Measurements from ENCODE around the gene LXN. TPM values are rescaled to one million over a fixed set of nuclear protein-coding genes. Genes with fewer than 3 reads are reported as not detected.
"Not testable (repeated sequence)": the region's sequence is repeated elsewhere in the genome, so short reads cannot be mapped to it uniquely, and the experiment has no call there.

The LXN gene
- total RNA-seq, 2 donors from 2014 or later: 8.8 to 10.0 TPM

DNA sequence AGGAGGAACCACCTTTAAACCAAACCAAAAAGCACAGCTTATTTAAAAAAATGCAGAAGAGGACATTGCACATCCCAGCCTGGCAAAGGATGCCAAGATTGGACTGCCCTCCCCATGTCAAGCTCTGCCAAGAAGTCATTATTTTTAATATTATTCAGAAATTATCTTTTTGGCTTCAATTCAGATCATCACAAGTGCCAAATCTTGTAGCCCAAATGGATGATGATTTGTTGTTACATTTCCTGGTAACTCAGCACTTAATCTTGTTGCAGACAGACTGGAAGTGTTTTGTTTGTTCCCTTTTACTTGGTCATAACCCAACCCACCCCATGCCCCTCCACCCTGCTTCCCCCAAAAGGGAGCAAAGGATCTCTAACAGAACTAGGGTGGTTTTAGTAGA lies 28.1 kb upstream of the LXN start:
- no peaks in the 10 kb centered on the region for H3K36me3 Mint-ChIP-seq (ENCODE audit: low read depth)
- DNase-seq: no peak
- Histone ChIP-seq H3K36me3 (ENCODE audit: control insufficient read depth, insufficient read depth, low read length) (peaks cover 6% of the 10 kb centered on the region), H3K9ac (ENCODE audit: extremely low read depth, low read length, poor library complexity, severe bottlenecking) (no peak overlapping the region), H3K27ac (ENCODE audit: low read depth, low read length) (no peak overlapping the region), H3K9me3 (ENCODE audit: control insufficient read depth, low read length) (no peaks in the 10 kb centered on the region), H3K27me3 (ENCODE audit: control insufficient read depth, insufficient read depth, low read length, poor library complexity, severe bottlenecking) (no peaks in the 10 kb centered on the region), H3K4me1 (ENCODE audit: control insufficient read depth, insufficient read depth, low read length) (no peaks in the 10 kb centered on the region), H3K4me3 (ENCODE audit: low read length) (no peak overlapping the region)
- no peak overlapping the region for H3K4me3 Mint-ChIP-seq
- no peak overlapping the region for H3K27ac Mint-ChIP-seq
- no peaks in the 10 kb centered on the region for H3K27me3 Mint-ChIP-seq (ENCODE audit: insufficient read depth)
- H3K4me1 Mint-ChIP-seq: no peaks in the 10 kb centered on the region
- H3K9me3 Mint-ChIP-seq: no peaks in the 10 kb centered on the region
- TF ChIP-seq, protein P1, sequence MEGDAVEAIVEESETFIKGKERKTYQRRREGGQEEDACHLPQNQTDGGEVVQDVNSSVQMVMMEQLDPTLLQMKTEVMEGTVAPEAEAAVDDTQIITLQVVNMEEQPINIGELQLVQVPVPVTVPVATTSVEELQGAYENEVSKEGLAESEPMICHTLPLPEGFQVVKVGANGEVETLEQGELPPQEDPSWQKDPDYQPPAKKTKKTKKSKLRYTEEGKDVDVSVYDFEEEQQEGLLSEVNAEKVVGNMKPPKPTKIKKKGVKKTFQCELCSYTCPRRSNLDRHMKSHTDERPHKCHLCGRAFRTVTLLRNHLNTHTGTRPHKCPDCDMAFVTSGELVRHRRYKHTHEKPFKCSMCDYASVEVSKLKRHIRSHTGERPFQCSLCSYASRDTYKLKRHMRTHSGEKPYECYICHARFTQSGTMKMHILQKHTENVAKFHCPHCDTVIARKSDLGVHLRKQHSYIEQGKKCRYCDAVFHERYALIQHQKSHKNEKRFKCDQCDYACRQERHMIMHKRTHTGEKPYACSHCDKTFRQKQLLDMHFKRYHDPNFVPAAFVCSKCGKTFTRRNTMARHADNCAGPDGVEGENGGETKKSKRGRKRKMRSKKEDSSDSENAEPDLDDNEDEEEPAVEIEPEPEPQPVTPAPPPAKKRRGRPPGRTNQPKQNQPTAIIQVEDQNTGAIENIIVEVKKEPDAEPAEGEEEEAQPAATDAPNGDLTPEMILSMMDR (conservative IDR thresholded peaks at IDR 0.05): no peak

DNA sequence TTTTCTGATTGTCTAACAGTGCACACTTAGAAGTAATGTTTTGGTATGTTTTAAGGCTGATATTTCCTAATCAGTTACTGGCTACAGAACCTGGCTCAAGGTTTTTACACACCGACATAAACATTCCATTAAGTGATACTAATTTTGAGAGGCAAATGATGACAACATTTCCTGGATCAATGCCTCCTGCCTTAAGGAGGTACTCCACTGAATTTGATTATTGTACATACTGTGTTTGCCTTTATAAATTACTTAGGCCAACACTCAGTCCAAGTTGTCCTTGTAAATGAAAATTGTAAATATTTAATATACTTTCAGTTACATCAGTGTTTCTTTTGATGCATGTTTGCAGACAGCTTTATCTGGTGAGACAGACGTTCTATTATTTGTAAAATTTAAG lies 24.2 kb upstream of the LXN start:
- no peak overlapping the region for H3K27ac Mint-ChIP-seq
- no peak overlapping the region for H3K4me3 ChIP-seq (ENCODE audit: low read length)
- H3K4me3 Mint-ChIP-seq: no peak overlapping the region
- TF ChIP-seq, protein P1 (conservative IDR thresholded peaks at IDR 0.05): no peak
- no peak overlapping the region for H3K27ac ChIP-seq (ENCODE audit: low read depth, low read length)
- no peaks in the 10 kb centered on the region for H3K4me1 ChIP-seq (ENCODE audit: control insufficient read depth, insufficient read depth, low read length)
- no peak overlapping the region for H3K9ac ChIP-seq (ENCODE audit: extremely low read depth, low read length, poor library complexity, severe bottlenecking)
- no peaks in the 10 kb centered on the region for H3K4me1 Mint-ChIP-seq
- H3K27me3 Mint-ChIP-seq (ENCODE audit: insufficient read depth): no peaks in the 10 kb centered on the region
- peaks cover 27% of the 10 kb centered on the region for H3K36me3 ChIP-seq (ENCODE audit: control insufficient read depth, insufficient read depth, low read length)
- DNase-seq: no peak
- 100% methylated on average over 1 of the region's 2 CpGs; no CpG with 5 or more reads in 1 of the 2 experiments for WGBS, 2 experiments (ENCODE audit: insufficient coverage in 1 of 2, insufficient read length in 1 of 2)
- peaks cover 22% of the 10 kb centered on the region for H3K36me3 Mint-ChIP-seq (ENCODE audit: low read depth)
- no peaks in the 10 kb centered on the region for H3K9me3 ChIP-seq (ENCODE audit: control insufficient read depth, low read length)
- no peaks in the 10 kb centered on the region for H3K9me3 Mint-ChIP-seq
- H3K27me3 ChIP-seq (ENCODE audit: control insufficient read depth, insufficient read depth, low read length, poor library complexity, severe bottlenecking): no peaks in the 10 kb centered on the region

DNA sequence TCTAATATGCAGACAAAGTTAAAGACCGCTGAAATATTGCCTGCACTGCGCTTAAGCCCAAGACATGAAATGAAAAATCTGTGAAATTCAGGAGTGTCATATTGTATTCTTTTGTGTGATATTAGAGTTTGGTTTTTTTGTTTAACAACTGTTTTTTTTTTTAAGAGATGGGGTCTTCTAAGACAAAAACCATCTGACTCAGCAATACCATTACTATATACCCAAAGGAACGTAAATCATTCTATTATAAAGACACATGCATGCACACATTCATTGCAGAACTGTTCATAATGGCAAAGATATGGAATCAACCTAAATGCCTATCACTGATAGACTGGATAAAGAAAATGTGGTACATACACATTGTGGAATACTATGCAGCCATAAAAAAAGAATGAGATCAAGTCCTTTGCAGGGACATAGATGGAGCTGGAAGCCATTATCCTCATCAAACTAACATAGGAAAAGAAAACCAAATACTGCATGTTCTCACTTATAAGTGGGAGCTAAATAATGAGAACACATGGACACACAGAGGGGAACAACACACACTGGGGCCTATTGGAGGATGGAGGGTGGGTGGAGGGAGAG lies 21.5 kb upstream of the LXN start:
- peaks cover 30% of the 10 kb centered on the region for H3K36me3 Mint-ChIP-seq (ENCODE audit: low read depth)
- not testable (repeated sequence) for H3K4me1 Mint-ChIP-seq; H3K4me3 Mint-ChIP-seq; DNase-seq; H3K27me3 ChIP-seq (ENCODE audit: control insufficient read depth, insufficient read depth, low read length, poor library complexity, severe bottlenecking); H3K27ac ChIP-seq (ENCODE audit: low read depth, low read length); H3K4me1 ChIP-seq (ENCODE audit: control insufficient read depth, insufficient read depth, low read length); H3K27me3 Mint-ChIP-seq (ENCODE audit: insufficient read depth); H3K9me3 ChIP-seq (ENCODE audit: control insufficient read depth, low read length); H3K9me3 Mint-ChIP-seq; H3K9ac ChIP-seq (ENCODE audit: extremely low read depth, low read length, poor library complexity, severe bottlenecking); H3K27ac Mint-ChIP-seq; H3K4me3 ChIP-seq (ENCODE audit: low read length)
- WGBS, 2 experiments (ENCODE audit: insufficient coverage in 1 of 2, insufficient read length in 1 of 2): 59% methylated on average over 3 of the region's 3 CpGs; no CpG with 5 or more reads in 1 of the 2 experiments
- peaks cover 39% of the 10 kb centered on the region for H3K36me3 ChIP-seq (ENCODE audit: control insufficient read depth, insufficient read depth, low read length)

DNA sequence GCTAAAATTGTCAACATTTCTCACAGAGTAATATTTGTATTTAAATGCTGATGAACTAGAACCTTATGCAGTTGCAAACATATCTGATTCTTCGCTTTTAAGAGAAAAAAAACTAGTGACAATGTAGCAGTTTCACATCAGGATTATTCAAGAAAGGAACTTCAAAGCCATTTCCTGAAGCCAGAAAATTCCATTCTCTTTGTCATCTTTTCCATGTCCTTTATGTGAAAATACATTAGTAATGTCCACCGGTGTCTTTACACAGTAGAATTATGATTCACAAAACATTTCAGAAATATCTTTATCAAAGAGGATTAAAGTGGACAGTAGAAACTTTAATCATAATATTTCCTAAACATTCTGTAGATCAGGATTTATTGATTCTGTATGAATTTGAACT lies 12.7 kb upstream of the LXN start:
- Mint-ChIP-seq H3K9me3 (no peaks in the 10 kb centered on the region), H3K27me3 (ENCODE audit: insufficient read depth) (no peaks in the 10 kb centered on the region), H3K27ac (no peak overlapping the region), H3K4me3 (no peak overlapping the region), H3K36me3 (ENCODE audit: low read depth) (peaks cover 2% of the 10 kb centered on the region), H3K4me1 (no peaks in the 10 kb centered on the region)
- no peak overlapping the region for H3K9ac ChIP-seq (ENCODE audit: extremely low read depth, low read length, poor library complexity, severe bottlenecking)
- TF ChIP-seq, protein P1 (conservative IDR thresholded peaks at IDR 0.05): no peak
- no peak overlapping the region for H3K4me3 ChIP-seq (ENCODE audit: low read length)
- peaks cover 15% of the 10 kb centered on the region for H3K36me3 ChIP-seq (ENCODE audit: control insufficient read depth, insufficient read depth, low read length)
- 95 to 100% methylated on average over 1 to 2 of the region's 2 CpGs for WGBS, 2 experiments (ENCODE audit: insufficient coverage in 1 of 2, insufficient read length in 1 of 2)
- no peak overlapping the region for H3K27ac ChIP-seq (ENCODE audit: low read depth, low read length)
- no peaks in the 10 kb centered on the region for H3K9me3 ChIP-seq (ENCODE audit: control insufficient read depth, low read length)
- DNase-seq: no peak
- H3K27me3 ChIP-seq (ENCODE audit: control insufficient read depth, insufficient read depth, low read length, poor library complexity, severe bottlenecking): no peaks in the 10 kb centered on the region
- H3K4me1 ChIP-seq (ENCODE audit: control insufficient read depth, insufficient read depth, low read length): no peaks in the 10 kb centered on the region
